H1 (cell line): ENCODE results near the gene SPPL2B.

ENCODE experiments used
- JUND ChIP-seq: IDR thresholded peaks from 2 replicates; pipeline ENCODE4 v1.6.1; 2011; ENCODE audit warnings: mild to moderate bottlenecking, improper control_type of control experiment, low read length
- RNF2 ChIP-seq: fragments of 200-900, 300-1000 bp; sonication (generic); IDR thresholded peaks from 2 replicates; pipeline ENCODE4 v1.7.1; 2016; ENCODE audit warnings: borderline replicate concordance, low read depth, mild to moderate bottlenecking, antibody characterized with exemption, low read length; ENCODE audit not compliant: poor library complexity, severe bottlenecking; ENCODE audit errors: missing control alignments
- TF ChIP-seq, protein P1 (sequence below), 3 experiments: IDR thresholded peaks; 1 replicate in 2 of 3; 2 replicates in 1 of 3; pipeline versions ENCODE4 v1.5.1 to v1.6.1; 2011; ENCODE audit warnings: low read length in 3 of 3, mild to moderate bottlenecking in 3 of 3, inconsistent platforms in 2 of 3, low read depth in 1 of 3, moderate library complexity in 1 of 3; ENCODE audit not compliant: insufficient read depth in 1 of 3; ENCODE audit errors: control extremely low read depth in 1 of 3

DNA sequence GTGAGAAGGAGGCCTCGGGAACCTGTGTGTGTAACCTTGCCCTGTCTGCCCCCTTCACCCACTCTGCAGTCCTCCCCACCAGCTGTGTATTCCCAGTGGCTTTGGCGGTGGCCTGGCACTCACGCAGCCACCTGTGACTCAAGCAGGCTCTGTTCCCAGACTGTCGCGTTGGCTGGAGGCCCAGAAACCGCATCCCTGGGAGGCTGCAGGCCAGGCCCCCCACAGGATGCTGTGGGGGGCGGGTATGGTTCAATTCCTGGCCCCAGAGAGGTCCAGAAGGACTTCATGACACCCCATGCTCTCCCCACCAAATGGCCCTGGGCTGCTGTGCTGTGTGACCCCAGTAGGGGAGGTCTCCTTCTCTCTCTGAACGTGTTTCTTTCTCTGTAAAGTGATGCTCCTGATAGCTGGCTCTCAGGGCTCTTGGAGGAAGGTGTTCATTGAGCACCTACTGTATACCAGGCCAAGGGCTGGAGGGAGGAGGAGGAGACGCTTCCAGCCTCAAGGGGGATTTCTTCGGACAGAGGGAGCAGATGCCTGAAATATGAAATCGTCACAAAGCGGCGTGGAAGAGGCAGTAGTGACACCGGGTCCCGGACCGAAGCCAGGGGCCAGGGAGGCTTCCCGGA is 18.6 kb upstream of the SPPL2B start:
- TF ChIP-seq, protein P1, sequence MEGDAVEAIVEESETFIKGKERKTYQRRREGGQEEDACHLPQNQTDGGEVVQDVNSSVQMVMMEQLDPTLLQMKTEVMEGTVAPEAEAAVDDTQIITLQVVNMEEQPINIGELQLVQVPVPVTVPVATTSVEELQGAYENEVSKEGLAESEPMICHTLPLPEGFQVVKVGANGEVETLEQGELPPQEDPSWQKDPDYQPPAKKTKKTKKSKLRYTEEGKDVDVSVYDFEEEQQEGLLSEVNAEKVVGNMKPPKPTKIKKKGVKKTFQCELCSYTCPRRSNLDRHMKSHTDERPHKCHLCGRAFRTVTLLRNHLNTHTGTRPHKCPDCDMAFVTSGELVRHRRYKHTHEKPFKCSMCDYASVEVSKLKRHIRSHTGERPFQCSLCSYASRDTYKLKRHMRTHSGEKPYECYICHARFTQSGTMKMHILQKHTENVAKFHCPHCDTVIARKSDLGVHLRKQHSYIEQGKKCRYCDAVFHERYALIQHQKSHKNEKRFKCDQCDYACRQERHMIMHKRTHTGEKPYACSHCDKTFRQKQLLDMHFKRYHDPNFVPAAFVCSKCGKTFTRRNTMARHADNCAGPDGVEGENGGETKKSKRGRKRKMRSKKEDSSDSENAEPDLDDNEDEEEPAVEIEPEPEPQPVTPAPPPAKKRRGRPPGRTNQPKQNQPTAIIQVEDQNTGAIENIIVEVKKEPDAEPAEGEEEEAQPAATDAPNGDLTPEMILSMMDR (IDR thresholded peaks at IDR 0.05; ENCODE audit: control extremely low read depth in 1 of 3, insufficient read depth in 1 of 3, low read depth in 1 of 3, low read length in 3 of 3) = no peak
- TF ChIP-seq RNF2 (no peak), JUND (no peak)
